CD14-positive monocyte (primary cell): Measurements from ENCODE around the gene INPP4B. TPM values are rescaled to one million over a fixed set of nuclear protein-coding genes. Genes with fewer than 3 reads are reported as not detected.

Experiments used
- DNase-seq, 3 donors: peaks; one replicate each; pipeline ENCODE4 v3.0.0-alpha.2; 2011 to 2022
- H2AFZ ChIP-seq: 2 replicates; pipeline ENCODE4 v1.6.0; 2012; ENCODE audit warnings: mild to moderate bottlenecking, low read depth, low read length, inconsistent platforms; ENCODE audit not compliant: insufficient read depth, poor library complexity, severe bottlenecking
- H3K27ac ChIP-seq, 2 donors: 1 replicate in 1 of 2; 2 replicates in 1 of 2; pipeline ENCODE4 v1.5.1; 2012 to 2013; ENCODE audit warnings: low read length in 2 of 2, control low read depth in 1 of 2, inconsistent platforms in 1 of 2, low read depth in 1 of 2, mild to moderate bottlenecking in 1 of 2
- H3K27me3 ChIP-seq, 2 donors: one replicate each; pipeline versions ENCODE4 v1.6.0 to v1.6.1; 2011 to 2013; ENCODE audit warnings: low read length in 2 of 2; ENCODE audit not compliant: control insufficient read depth in 2 of 2, insufficient read depth in 2 of 2
- H3K36me3 ChIP-seq, 2 donors: replicated peaks in 1 of 2; 1 replicate in 1 of 2; 2 replicates in 1 of 2; pipeline versions ENCODE4 v1.5.1 to v1.6.1; 2012 to 2013; ENCODE audit warnings: low read length in 2 of 2, control low read depth in 1 of 2, inconsistent platforms in 1 of 2, mild to moderate bottlenecking in 1 of 2; ENCODE audit not compliant: insufficient read depth in 2 of 2, control insufficient read depth in 1 of 2
- H3K4me1 ChIP-seq, 2 donors: 1 replicate in 1 of 2; 2 replicates in 1 of 2; pipeline versions ENCODE4 v1.5.1 to v1.6.1; 2012 to 2013; ENCODE audit warnings: low read length in 2 of 2, control low read depth in 1 of 2, inconsistent platforms in 1 of 2, mild to moderate bottlenecking in 1 of 2, moderate library complexity in 1 of 2; ENCODE audit not compliant: insufficient read depth in 2 of 2, control insufficient read depth in 1 of 2
- H3K4me2 ChIP-seq: replicated peaks from 2 replicates; pipeline ENCODE3; 2012; ENCODE audit warnings: low read length, moderate library complexity, mild to moderate bottlenecking; ENCODE audit not compliant: poor library complexity, severe bottlenecking; ENCODE audit errors: extremely low read depth
- H3K4me3 ChIP-seq, 3 experiments: fragments of 200-600 bp in 1 of 3; sonication (generic) in 1 of 3; replicated peaks in 1 of 3; 1 replicate in 2 of 3; 2 replicates in 1 of 3; pipeline ENCODE4 v1.5.1; 2011 to 2013; ENCODE audit warnings: low read length in 3 of 3, mild to moderate bottlenecking in 3 of 3, control low read depth in 2 of 3, low read depth in 2 of 3, inconsistent platforms in 1 of 3, moderate library complexity in 1 of 3
- H3K79me2 ChIP-seq: 2 replicates; pipeline ENCODE4 v1.6.0; 2012; ENCODE audit warnings: mild to moderate bottlenecking, control low read depth, inconsistent platforms, low read length, moderate library complexity; ENCODE audit not compliant: insufficient read depth
- H3K9ac ChIP-seq: 2 replicates; pipeline ENCODE4 v1.6.0; 2017; ENCODE audit warnings: low read length, mild to moderate bottlenecking; ENCODE audit not compliant: insufficient read depth, poor library complexity, severe bottlenecking
- H3K9me3 ChIP-seq, 2 donors: replicated peaks in 1 of 2; 1 replicate in 1 of 2; 2 replicates in 1 of 2; pipeline versions ENCODE4 v1.5.1 to v1.6.1; 2012 to 2013; ENCODE audit warnings: low read length in 2 of 2, control low read depth in 1 of 2; ENCODE audit not compliant: control insufficient read depth in 1 of 2, insufficient read depth in 1 of 2
- H4K20me1 ChIP-seq: 2 replicates; pipeline ENCODE4 v1.6.0; 2012; ENCODE audit warnings: mild to moderate bottlenecking, low read length, control low read depth, moderate library complexity; ENCODE audit not compliant: insufficient read depth
- H3K27ac Mint-ChIP-seq, 7 donors: one replicate each; pipeline ENCODE4 v1.8.0; 2020; ENCODE audit warnings: mild to moderate bottlenecking in 7 of 7, mixed read lengths in 7 of 7, moderate library complexity in 6 of 7, inconsistent platforms in 2 of 7
- H3K27me3 Mint-ChIP-seq, 3 donors: one replicate each; pipeline ENCODE4 v1.8.0; 2021 to 2022; ENCODE audit warnings: low read depth in 3 of 3, mild to moderate bottlenecking in 3 of 3, mixed read lengths in 3 of 3, moderate library complexity in 3 of 3, inconsistent platforms in 1 of 3
- H3K36me3 Mint-ChIP-seq, 2 donors: one replicate each; pipeline ENCODE4 v1.8.0; 2020; ENCODE audit warnings: mixed read lengths in 2 of 2, inconsistent platforms in 1 of 2, mild to moderate bottlenecking in 1 of 2
- H3K4me1 Mint-ChIP-seq: one replicate; pipeline ENCODE4 v1.8.0; 2020; ENCODE audit warnings: mild to moderate bottlenecking, mixed read lengths
- H3K4me3 Mint-ChIP-seq, 2 donors: one replicate each; pipeline ENCODE4 v1.8.0; 2020; ENCODE audit warnings: mild to moderate bottlenecking in 2 of 2, mixed read lengths in 2 of 2, moderate library complexity in 1 of 2
- H3K9me3 Mint-ChIP-seq, 7 donors: one replicate each; pipeline ENCODE4 v1.8.0; 2020 to 2022; ENCODE audit warnings: mixed read lengths in 7 of 7, mild to moderate bottlenecking in 6 of 7, moderate library complexity in 6 of 7, inconsistent platforms in 2 of 7
- CTCF ChIP-seq: fragments of 200-600 bp; IDR thresholded peaks from one replicate; pipeline ENCODE4 v1.8.0; 2022; ENCODE audit warnings: antibody characterized with exemption, mild to moderate bottlenecking
- WGBS: methylation state at CpG from one replicate; pipeline ENCODE4 v1.1.5; 2013; ENCODE audit warnings: missing lambda C conversion rate; ENCODE audit not compliant: insufficient coverage; 5-methylcytosine and 5-hydroxymethylcytosine counted together
- intact Hi-C, 2 donors: fragments of 100-400 bp; cut with micrococcal nuclease; formaldehyde crosslinking; loops; one replicate each; pipeline versions ENCODE4 v1.15.0 to v1.15.1; 2023
- polyA plus RNA-seq, 3 donors: library from polyadenylated mRNA; depleted of rRNA in 1 of 3; unstranded in 2 of 3; stranded (reverse) in 1 of 3; fragments of 300-500 nt in 2 of 3; fragments of >200 nt in 1 of 3; fragmentation: Illumina TruSeq in 2 of 3; gene quantifications; 1 replicate in 2 of 3; 2 replicates in 1 of 3; pipeline ENCODE4 v1.2.3, GENCODE V29; 2012 to 2021

The INPP4B gene
- polyA plus RNA-seq, 3 donors = 0.13 to 0.38 (median 0.22) TPM

GRCh38 chr4:142091085-142091513, 755.0 kb downstream of the INPP4B start:
- peaks cover 0 to 3% (median 0%) of the 10 kb centered on the region in 7 donors for H3K9me3 Mint-ChIP-seq
- Histone ChIP-seq H4K20me1 (no peaks in the 10 kb centered on the region), H3K9ac (no peak overlapping the region), H3K4me2 (no peak overlapping the region), H3K36me3 (no peaks in the 10 kb centered on the region), H2AFZ (no peak overlapping the region), H3K27ac (no peak overlapping the region), H3K4me1 (no peaks in the 10 kb centered on the region), H3K9me3 (no peaks in the 10 kb centered on the region), H3K4me3 (no peak overlapping the region), H3K27me3 (no peaks in the 10 kb centered on the region), H3K79me2 (no peaks in the 10 kb centered on the region)
- TF ChIP-seq CTCF = no peak
- H3K4me1 Mint-ChIP-seq = no peaks in the 10 kb centered on the region
- no CpG with 5 or more reads among the region's 4 CpGs for WGBS
- peaks cover 0 to 1% (median 0%) of the 10 kb centered on the region in 3 donors for H3K27me3 Mint-ChIP-seq
- no peaks in the 10 kb centered on the region for H3K36me3 Mint-ChIP-seq
- intact Hi-C loops = no loop called here
- H3K27ac Mint-ChIP-seq = no peak overlapping the region
- DNase-seq = no peak
- H3K4me3 Mint-ChIP-seq = no peak overlapping the region

GRCh38 chr4:142088906-142089305, 757.2 kb downstream of the INPP4B start:
- DNase-seq = no peak
- no peak overlapping the region for H3K4me2 ChIP-seq
- no peaks in the 10 kb centered on the region for H3K79me2 ChIP-seq
- H4K20me1 ChIP-seq = no peaks in the 10 kb centered on the region
- H3K9me3 ChIP-seq = no peaks in the 10 kb centered on the region
- no peak overlapping the region for H2AFZ ChIP-seq
- WGBS = 79% methylated on average over 4 of the region's 4 CpGs
- no peaks in the 10 kb centered on the region for H3K36me3 ChIP-seq
- no peak overlapping the region for H3K27ac ChIP-seq
- TF ChIP-seq CTCF = no peak
- Mint-ChIP-seq H3K9me3 (peaks cover 0 to 3% (median 0%) of the 10 kb centered on the region in 7 donors), H3K4me3 (no peak overlapping the region), H3K27me3 (no peaks in the 10 kb centered on the region), H3K27ac (no peak overlapping the region), H3K4me1 (no peaks in the 10 kb centered on the region), H3K36me3 (no peaks in the 10 kb centered on the region)
- intact Hi-C loops = no loop called here
- no peaks in the 10 kb centered on the region for H3K4me1 ChIP-seq
- H3K9ac ChIP-seq = no peak overlapping the region
- H3K4me3 ChIP-seq = no peak overlapping the region
- no peaks in the 10 kb centered on the region for H3K27me3 ChIP-seq
